AG09309 (cell line): ENCODE results near the gene BCAT1.
"Not testable (repeated sequence)": the region's sequence is repeated elsewhere in the genome, so short reads cannot be mapped to it uniquely, and the experiment has no call there.

Experiments used
- DNase-seq: peaks from one replicate; pipeline ENCODE4 v3.0.0-alpha.2; 2010; ENCODE audit warnings: low read depth
- H3K4me3 ChIP-seq: 2 replicates; pipeline ENCODE4 v1.5.1; 2011; ENCODE audit warnings: mild to moderate bottlenecking, low read depth, low read length, moderate library complexity; ENCODE audit not compliant: control insufficient read depth
- TF ChIP-seq, protein P1 (sequence below): IDR thresholded peaks from 2 replicates; pipeline ENCODE4 v1.5.1; 2011; ENCODE audit warnings: mild to moderate bottlenecking, low read depth, low read length, inconsistent platforms; ENCODE audit not compliant: insufficient read depth, control insufficient read depth; ENCODE audit errors: missing control alignments

Gene BCAT1

GRCh38 chr12:24818351-24818750, 130.6 kb downstream of the BCAT1 start:
- H3K4me3 ChIP-seq = no peak overlapping the region
- no peak for DNase-seq
- TF ChIP-seq, protein P1, sequence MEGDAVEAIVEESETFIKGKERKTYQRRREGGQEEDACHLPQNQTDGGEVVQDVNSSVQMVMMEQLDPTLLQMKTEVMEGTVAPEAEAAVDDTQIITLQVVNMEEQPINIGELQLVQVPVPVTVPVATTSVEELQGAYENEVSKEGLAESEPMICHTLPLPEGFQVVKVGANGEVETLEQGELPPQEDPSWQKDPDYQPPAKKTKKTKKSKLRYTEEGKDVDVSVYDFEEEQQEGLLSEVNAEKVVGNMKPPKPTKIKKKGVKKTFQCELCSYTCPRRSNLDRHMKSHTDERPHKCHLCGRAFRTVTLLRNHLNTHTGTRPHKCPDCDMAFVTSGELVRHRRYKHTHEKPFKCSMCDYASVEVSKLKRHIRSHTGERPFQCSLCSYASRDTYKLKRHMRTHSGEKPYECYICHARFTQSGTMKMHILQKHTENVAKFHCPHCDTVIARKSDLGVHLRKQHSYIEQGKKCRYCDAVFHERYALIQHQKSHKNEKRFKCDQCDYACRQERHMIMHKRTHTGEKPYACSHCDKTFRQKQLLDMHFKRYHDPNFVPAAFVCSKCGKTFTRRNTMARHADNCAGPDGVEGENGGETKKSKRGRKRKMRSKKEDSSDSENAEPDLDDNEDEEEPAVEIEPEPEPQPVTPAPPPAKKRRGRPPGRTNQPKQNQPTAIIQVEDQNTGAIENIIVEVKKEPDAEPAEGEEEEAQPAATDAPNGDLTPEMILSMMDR = no peak

- no peak for DNase-seq
- no peak overlapping the region for H3K4me3 ChIP-seq
- TF ChIP-seq, protein P1 = no peak
These were observed 133.8 kb downstream of the BCAT1 start for GRCh38 chr12:24815114-24815423.

- DNase-seq = no peak
- TF ChIP-seq, protein P1 = no peak
- H3K4me3 ChIP-seq = no peak overlapping the region
These were observed 134.4 kb downstream of the BCAT1 start for GRCh38 chr12:24814379-24815113.

- DNase-seq = no peak
- TF ChIP-seq, protein P1 = no peak
- H3K4me3 ChIP-seq = no peak overlapping the region
These were observed 138.5 kb downstream of the BCAT1 start for GRCh38 chr12:24810378-24810777.

GRCh38 chr12:24809306-24809705, 139.6 kb downstream of the BCAT1 start:
- H3K4me3 ChIP-seq, DNase-seq: not testable (repeated sequence)

GRCh38 chr12:24808651-24809050, 140.2 kb downstream of the BCAT1 start:
- no peak for DNase-seq
- no peak overlapping the region for H3K4me3 ChIP-seq
- TF ChIP-seq, protein P1 = no peak

DNA sequence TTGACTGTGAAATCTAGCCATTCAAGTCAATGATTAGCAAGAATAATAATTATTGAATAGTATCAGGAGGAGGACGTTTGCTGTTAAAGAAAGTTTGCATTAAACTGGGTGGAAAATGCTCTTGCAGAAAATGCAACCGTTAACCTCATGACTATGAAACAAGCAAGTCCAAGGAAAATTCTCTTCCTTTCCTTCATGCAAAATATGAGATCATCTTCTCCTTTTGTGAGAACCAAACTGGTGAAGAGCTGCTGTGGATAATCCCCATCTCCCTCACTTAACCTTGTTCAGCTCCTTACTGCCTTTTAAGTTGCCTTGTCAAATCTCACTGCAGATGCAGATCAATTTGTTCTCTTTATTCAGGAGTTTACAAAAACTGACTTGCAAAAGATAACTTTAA, 142.5 kb downstream of the BCAT1 start:
- TF ChIP-seq, protein P1 = no peak
- DNase-seq = no peak

More for the DNA sequence above, 142.5 kb downstream of the BCAT1 start:
- no peak overlapping the region for H3K4me3 ChIP-seq
